A673 (cell line): ENCODE measurements around the gene GIGYF2. TPM values are rescaled to one million over a fixed set of nuclear protein-coding genes. Genes with fewer than 3 reads are reported as not detected.
"Not testable (repeated sequence)": the region's sequence is repeated elsewhere in the genome, so short reads cannot be mapped to it uniquely, and the experiment has no call there.

ENCODE experiments used
- BruUV-seq: library from RNA; stranded (reverse); fragments of 400-500 nt; replicated peaks from 2 replicates; lab custom pipeline; 2021; lab: Mats Ljungman, UMichigan
- CTCF ChIA-PET: fragments of 300-600 bp; sonication (Branson Sonifier 250); formaldehyde crosslinking; loops from one replicate; lab custom pipeline; 2022; ENCODE audit warnings: antibody characterized with exemption; lab: Charles Lee
- POLR2A ChIA-PET: fragments of 300-600 bp; sonication (Branson Sonifier 250); formaldehyde crosslinking; loops from one replicate; lab custom pipeline; 2022; ENCODE audit warnings: antibody characterized with exemption; ENCODE audit not compliant: low non-redundant PET; lab: Charles Lee
- DNase-seq: peaks from one replicate; pipeline ENCODE4 v3.0.0-alpha.2; 2015; ENCODE audit warnings: low spot score
- H3K27ac ChIP-seq: fragments of 200-600 bp; sonication (generic); 2 replicates; pipeline ENCODE4 v1.5.1; 2016; ENCODE audit warnings: mixed run types, low read depth, mild to moderate bottlenecking, mixed read lengths, antibody characterized with exemption, low read length; ENCODE audit not compliant: poor library complexity, severe bottlenecking
- H3K27me3 ChIP-seq: fragments of 200-600 bp; sonication (generic); replicated peaks from 2 replicates; pipeline ENCODE4 v1.6.1; 2017; ENCODE audit warnings: mixed run types, low read depth, mild to moderate bottlenecking, mixed read lengths, antibody characterized with exemption, low read length; ENCODE audit not compliant: insufficient read depth, poor library complexity
- H3K36me3 ChIP-seq: fragments of 200-600 bp; sonication (generic); 2 replicates; pipeline ENCODE4 v1.6.1; 2016; ENCODE audit warnings: mixed run types, mild to moderate bottlenecking, mixed read lengths, antibody characterized with exemption, low read length; ENCODE audit not compliant: insufficient read depth, poor library complexity, severe bottlenecking
- H3K4me1 ChIP-seq: fragments of 200-600 bp; sonication (generic); 2 replicates; pipeline ENCODE4 v1.6.1; 2017; ENCODE audit warnings: mixed run types, mild to moderate bottlenecking, mixed read lengths, antibody characterized with exemption, low read length; ENCODE audit not compliant: insufficient read depth, poor library complexity, severe bottlenecking
- H3K4me3 ChIP-seq: fragments of 200-600 bp; sonication (generic); 2 replicates; pipeline ENCODE4 v1.5.1; 2016; ENCODE audit warnings: low read depth, mixed run types, mild to moderate bottlenecking, mixed read lengths, low read length; ENCODE audit not compliant: poor library complexity, severe bottlenecking
- H3K9me3 ChIP-seq: fragments of 200-600 bp; sonication (generic); 2 replicates; pipeline ENCODE4 v1.6.1; 2016; ENCODE audit warnings: mixed run types, low read depth, mild to moderate bottlenecking, mixed read lengths, antibody characterized with exemption, low read length; ENCODE audit not compliant: poor library complexity, severe bottlenecking
- EZH2 ChIP-seq: fragments of 200-600 bp; sonication (generic); IDR thresholded peaks from 2 replicates; pipeline ENCODE4 v1.6.1; 2017; ENCODE audit warnings: borderline replicate concordance, low read depth, mild to moderate bottlenecking, mixed read lengths, antibody characterized with exemption, low read length; ENCODE audit not compliant: poor library complexity, severe bottlenecking
- intact Hi-C: fragments of 100-400 bp; cut with micrococcal nuclease; formaldehyde crosslinking; loops from one replicate; pipeline ENCODE4 v1.10.0; 2022; ENCODE audit not compliant: unreplicated experiment
- total RNA-seq: library from RNA; stranded (reverse); gene quantifications from 2 replicates; pipeline ENCODE4 v1.2.3, GENCODE V29; 2021
- TF ChIP-seq, protein P1 (sequence below): fragments of 300-800, 200-600 bp; sonication (generic); conservative IDR thresholded peaks from 2 replicates; pipeline ENCODE4 v1.5.1; 2017; ENCODE audit warnings: low read depth, mild to moderate bottlenecking, antibody characterized with exemption, low read length, moderate library complexity, mixed read lengths

Gene GIGYF2
- total RNA-seq, 1 experiment from 2014 or later: 62.8 TPM

DNA sequence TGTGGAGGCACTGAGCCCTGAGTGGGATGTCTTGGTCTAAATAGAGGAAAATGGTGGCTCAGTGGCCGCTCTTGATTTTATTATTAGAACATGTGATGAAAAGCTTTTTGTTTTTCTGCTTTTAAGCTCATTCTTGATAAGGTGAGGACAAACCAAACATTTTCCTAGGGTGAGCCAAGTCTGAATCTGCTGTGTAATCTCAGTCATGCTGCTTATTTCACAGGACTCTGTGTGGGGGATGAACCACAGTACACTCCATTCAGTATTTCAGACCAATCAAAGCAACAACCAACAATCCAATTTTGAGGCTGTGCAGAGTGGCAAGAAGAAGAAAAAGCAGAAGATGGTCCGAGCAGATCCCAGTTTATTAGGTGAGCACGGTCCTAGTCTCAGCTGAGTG lies 152.9 kb downstream of the GIGYF2 start:
- no peaks in the 10 kb centered on the region for H3K27me3 ChIP-seq
- POLR2A ChIA-PET: no interaction called here
- BruUV-seq: no TSS peak
- H3K36me3 ChIP-seq: peaks cover 65% of the 10 kb centered on the region
- H3K4me3 ChIP-seq: no peak overlapping the region
- H3K4me1 ChIP-seq: peaks cover 10% of the 10 kb centered on the region
- intact Hi-C loops: loop anchor here (5.0 kb wide), 1 partner anchor 402 kb away; the partner anchor contains the start of gene ATG16L1
- TF ChIP-seq EZH2: no peak
- TF ChIP-seq, protein P1, sequence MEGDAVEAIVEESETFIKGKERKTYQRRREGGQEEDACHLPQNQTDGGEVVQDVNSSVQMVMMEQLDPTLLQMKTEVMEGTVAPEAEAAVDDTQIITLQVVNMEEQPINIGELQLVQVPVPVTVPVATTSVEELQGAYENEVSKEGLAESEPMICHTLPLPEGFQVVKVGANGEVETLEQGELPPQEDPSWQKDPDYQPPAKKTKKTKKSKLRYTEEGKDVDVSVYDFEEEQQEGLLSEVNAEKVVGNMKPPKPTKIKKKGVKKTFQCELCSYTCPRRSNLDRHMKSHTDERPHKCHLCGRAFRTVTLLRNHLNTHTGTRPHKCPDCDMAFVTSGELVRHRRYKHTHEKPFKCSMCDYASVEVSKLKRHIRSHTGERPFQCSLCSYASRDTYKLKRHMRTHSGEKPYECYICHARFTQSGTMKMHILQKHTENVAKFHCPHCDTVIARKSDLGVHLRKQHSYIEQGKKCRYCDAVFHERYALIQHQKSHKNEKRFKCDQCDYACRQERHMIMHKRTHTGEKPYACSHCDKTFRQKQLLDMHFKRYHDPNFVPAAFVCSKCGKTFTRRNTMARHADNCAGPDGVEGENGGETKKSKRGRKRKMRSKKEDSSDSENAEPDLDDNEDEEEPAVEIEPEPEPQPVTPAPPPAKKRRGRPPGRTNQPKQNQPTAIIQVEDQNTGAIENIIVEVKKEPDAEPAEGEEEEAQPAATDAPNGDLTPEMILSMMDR: no peak
- CTCF ChIA-PET: no interaction called here
- H3K9me3 ChIP-seq: no peaks in the 10 kb centered on the region
- H3K27ac ChIP-seq: no peak overlapping the region
- no peak for DNase-seq

DNA sequence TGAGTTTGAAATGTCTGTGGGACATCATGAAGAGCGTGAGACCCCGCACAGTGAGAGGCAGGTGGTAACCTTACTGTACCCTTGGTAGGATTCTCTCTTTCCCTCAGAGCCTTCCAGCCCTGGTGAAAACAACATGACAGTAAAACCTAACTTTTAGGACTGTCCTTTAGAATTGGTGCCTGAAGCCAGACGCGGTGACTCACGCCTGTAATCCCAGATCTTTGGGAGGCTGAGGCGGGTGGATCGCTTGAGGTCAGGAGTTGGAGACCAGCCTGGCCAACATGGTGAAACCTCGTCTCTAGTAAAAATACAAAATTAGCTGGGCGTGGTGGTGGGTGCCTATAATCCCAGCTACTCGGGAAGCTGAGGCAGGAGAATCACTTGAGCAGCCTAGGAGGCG lies 154.9 kb downstream of the GIGYF2 start:
- not testable (repeated sequence) for BruUV-seq

DNA sequence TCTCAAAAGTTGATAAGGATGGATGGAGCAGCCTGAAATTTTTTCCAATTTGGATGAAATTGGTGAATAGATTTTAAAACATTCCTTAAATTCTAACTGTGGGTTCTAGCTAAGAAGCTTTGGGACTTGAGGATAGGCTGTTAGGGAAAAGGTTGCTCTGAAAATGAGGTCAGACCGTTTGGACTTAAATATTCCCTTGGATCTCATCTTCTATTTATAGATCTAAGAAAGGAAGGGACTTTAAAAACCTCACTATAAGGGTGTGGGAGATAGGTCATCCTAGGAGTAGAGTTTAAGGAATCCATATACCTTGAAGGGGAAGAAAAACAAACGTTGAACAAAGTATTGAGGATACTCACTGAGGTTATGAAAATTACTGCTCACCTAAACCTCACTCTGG lies 155.5 kb downstream of the GIGYF2 start:
- no peaks in the 10 kb centered on the region for H3K27me3 ChIP-seq
- peaks cover 55% of the 10 kb centered on the region for H3K36me3 ChIP-seq
- BruUV-seq: no TSS peak
- TF ChIP-seq EZH2: no peak
- TF ChIP-seq, protein P1: no peak
- DNase-seq: no peak
- H3K4me3 ChIP-seq: no peak overlapping the region
- intact Hi-C loops: loop anchor here (2.0 to 5.0 kb wide), 3 partner anchors 176 to 400 kb away; partner anchors contain the start of gene ATG16L1
- H3K27ac ChIP-seq: no peak overlapping the region
- no peaks in the 10 kb centered on the region for H3K9me3 ChIP-seq
- peaks cover 10% of the 10 kb centered on the region for H3K4me1 ChIP-seq
- CTCF ChIA-PET: interaction anchor here (1.5 kb wide), 1 partner anchor 202 kb away, joined by 3 read pairs; no protein-coding TSS in a partner anchor
- POLR2A ChIA-PET: no interaction called here

More for the DNA sequence above, 154.9 kb downstream of the GIGYF2 start:
- H3K27me3 ChIP-seq, H3K9me3 ChIP-seq, POLR2A ChIA-PET, H3K4me3 ChIP-seq, DNase-seq, H3K27ac ChIP-seq, H3K4me1 ChIP-seq: not testable (repeated sequence)
- peaks cover 57% of the 10 kb centered on the region for H3K36me3 ChIP-seq
- CTCF ChIA-PET: interaction anchor here (1.5 kb wide), 1 partner anchor 202 kb away, joined by 3 read pairs; no protein-coding TSS in a partner anchor
- intact Hi-C loops: loop anchor here (2.0 to 5.0 kb wide), 3 partner anchors 177 to 400 kb away; partner anchors contain the start of gene ATG16L1

DNA sequence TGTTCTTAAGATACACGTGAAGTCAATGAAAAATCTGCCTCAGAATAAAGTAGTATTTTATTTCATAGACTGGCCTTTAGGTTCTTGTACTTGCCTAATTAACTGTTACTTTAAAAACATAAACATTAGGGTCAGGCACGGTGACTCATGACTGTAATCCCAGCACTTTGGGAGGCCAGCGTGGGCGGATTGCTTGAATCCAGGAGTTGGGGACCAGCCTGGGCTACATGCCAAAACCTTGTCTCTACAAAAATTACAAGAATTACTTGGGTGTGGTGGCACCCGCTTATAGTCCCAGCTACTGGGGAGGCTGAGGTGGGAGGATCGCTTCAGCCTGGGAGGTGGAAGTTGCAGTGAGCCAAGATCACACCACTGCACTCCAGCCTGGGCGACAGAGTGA lies 157.0 kb downstream of the GIGYF2 start:
- H3K27ac ChIP-seq: no peak overlapping the region
- no TSS peak for BruUV-seq
- TF ChIP-seq, protein P1: no peak
- no peak for TF ChIP-seq EZH2
- H3K4me1 ChIP-seq: peaks cover 10% of the 10 kb centered on the region
- no peak overlapping the region for H3K4me3 ChIP-seq
- ChIA-PET POLR2A (no interaction called here), CTCF (no interaction called here)
- H3K36me3 ChIP-seq: peaks cover 50% of the 10 kb centered on the region
- DNase-seq: peak; percentile 74
- no peaks in the 10 kb centered on the region for H3K27me3 ChIP-seq
- H3K9me3 ChIP-seq: no peaks in the 10 kb centered on the region
- intact Hi-C loops: loop anchor here (5.0 kb wide), 1 partner anchor 398 kb away; the partner anchor contains the start of gene ATG16L1
